ENCODE data around the gene RPH3AL. TPM values are rescaled to one million over a fixed set of nuclear protein-coding genes. Genes with fewer than 3 reads are reported as not detected.

The RPH3AL gene
- total RNA-seq, 4 donors from 2014 or later = 8.6 to 21.0 (median 17.4) TPM

DNA sequence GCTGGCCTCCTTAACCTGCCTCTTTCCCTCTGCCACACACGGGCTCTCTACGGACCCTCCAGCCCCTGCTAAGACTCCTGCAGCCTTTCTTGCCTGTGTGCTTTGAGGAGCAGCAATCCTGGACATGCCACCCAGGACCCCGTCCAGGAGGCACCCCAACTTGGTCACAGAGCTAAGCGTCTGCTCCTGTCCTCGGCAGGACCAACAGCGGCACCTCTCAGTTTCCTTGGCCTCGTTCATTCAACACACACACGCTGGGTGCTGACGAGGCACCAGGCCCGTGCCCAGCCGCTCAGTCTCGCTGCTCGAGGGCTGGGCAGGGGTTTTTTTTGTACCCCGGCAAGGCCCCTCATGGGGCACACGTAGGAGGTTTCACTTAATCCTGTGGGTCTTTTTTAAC is 15.2 kb downstream of the RPH3AL start:
- TF ChIP-seq POLR2A (IDR thresholded peaks at IDR 0.05) (no peak), POLR2AphosphoS5 (IDR thresholded peaks at IDR 0.05) (no peak), EP300 (IDR thresholded peaks at IDR 0.05) (no peak)
- TF ChIP-seq, protein P1, sequence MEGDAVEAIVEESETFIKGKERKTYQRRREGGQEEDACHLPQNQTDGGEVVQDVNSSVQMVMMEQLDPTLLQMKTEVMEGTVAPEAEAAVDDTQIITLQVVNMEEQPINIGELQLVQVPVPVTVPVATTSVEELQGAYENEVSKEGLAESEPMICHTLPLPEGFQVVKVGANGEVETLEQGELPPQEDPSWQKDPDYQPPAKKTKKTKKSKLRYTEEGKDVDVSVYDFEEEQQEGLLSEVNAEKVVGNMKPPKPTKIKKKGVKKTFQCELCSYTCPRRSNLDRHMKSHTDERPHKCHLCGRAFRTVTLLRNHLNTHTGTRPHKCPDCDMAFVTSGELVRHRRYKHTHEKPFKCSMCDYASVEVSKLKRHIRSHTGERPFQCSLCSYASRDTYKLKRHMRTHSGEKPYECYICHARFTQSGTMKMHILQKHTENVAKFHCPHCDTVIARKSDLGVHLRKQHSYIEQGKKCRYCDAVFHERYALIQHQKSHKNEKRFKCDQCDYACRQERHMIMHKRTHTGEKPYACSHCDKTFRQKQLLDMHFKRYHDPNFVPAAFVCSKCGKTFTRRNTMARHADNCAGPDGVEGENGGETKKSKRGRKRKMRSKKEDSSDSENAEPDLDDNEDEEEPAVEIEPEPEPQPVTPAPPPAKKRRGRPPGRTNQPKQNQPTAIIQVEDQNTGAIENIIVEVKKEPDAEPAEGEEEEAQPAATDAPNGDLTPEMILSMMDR (IDR thresholded peaks at IDR 0.05) = no peak
- Histone ChIP-seq H3K9me3 (no peaks in the 10 kb centered on the region), H3K27ac (no peak overlapping the region), H3K27me3 (peaks cover 41% of the 10 kb centered on the region), H3K4me1 (peaks cover 0 to 36% (median 0%) of the 10 kb centered on the region in 3 donors), H3K36me3 (no peaks in the 10 kb centered on the region), H3K4me3 (no peak overlapping the region)
- no peak for ATAC-seq
- 100% methylated on average over 2 of the region's 15 CpGs; no CpG with 5 or more reads in 1 of the 2 donors for WGBS, 2 donors (ENCODE audit: low coverage in 1 of 2)

DNA sequence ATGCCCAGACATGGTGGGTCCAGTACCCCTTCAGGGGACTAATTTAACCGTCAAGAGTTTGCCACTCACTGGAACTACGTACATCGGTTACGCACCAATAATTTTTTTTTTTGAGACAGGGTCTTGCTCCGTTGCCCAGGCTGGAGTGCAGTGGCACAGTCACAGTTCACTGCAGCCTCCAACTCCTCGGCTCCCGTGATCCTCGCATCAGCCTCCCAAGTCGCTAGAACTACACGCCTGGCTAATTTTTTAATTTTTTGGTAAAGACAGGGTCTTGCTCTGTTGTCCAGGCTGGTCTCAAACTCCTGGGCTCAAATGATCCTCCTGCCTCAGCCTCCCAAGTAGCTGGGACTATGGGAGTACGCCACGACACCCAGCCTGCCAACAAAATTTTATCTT is 15.6 kb downstream of the RPH3AL start:
- WGBS, 2 donors (ENCODE audit: low coverage in 1 of 2) = 95 to 100% methylated on average over 3 to 12 of the region's 12 CpGs
- peaks cover 41% of the 10 kb centered on the region for H3K27me3 ChIP-seq
- no peak overlapping the region for H3K27ac ChIP-seq
- H3K4me1 ChIP-seq = peaks cover 0 to 36% (median 0%) of the 10 kb centered on the region in 3 donors
- TF ChIP-seq POLR2AphosphoS5 (IDR thresholded peaks at IDR 0.05) (no peak), EP300 (IDR thresholded peaks at IDR 0.05) (no peak), POLR2A (IDR thresholded peaks at IDR 0.05) (no peak)
- TF ChIP-seq, protein P1 (IDR thresholded peaks at IDR 0.05) = no peak
- ATAC-seq = no peak
- no peak overlapping the region for H3K4me3 ChIP-seq
- no peaks in the 10 kb centered on the region for H3K36me3 ChIP-seq
- H3K9me3 ChIP-seq = no peaks in the 10 kb centered on the region

DNA sequence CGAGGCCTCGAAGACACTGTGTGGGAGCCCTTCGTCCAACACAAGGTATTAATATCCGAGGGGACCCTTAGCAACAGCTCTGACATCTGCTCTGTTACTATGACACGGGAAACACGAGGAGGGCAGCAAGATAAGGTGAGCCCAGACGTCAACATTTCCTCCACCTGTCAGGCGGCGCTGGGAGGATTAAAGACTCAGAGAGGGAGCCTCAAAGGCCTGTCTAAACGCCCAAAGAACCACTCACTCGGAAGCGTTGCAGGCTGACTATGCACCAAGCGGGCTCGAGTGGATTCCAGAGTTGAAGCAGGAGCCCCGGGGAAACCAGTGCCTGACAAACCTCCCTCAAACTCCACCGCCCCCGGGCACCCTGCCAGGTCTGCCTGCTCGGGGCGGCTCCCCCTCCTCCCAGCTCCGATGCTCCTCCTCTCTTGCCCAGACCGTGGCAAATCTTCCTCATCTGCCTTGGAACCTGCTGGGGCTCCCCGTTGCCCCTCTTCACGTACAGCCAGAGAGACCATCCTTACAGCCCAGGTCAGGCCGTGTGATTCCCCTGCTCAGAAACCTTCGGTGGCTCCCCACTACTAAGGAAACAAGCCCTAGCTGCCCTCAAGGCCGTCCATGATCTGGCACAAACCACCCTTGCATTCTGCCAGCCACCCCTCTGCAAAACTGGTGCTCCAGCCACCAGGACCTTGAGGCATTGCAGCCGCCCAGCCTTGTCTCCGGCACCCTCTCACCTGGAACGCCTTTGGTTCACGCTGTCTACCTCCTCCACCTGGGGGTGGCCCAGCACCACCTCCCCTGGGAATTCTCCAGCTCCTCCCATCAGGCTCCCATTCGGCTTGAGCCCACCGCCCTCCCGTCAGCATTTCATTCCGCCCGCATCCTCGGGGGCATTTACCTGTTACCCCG is 16.2 kb downstream of the RPH3AL start:
- Histone ChIP-seq H3K9me3 (no peaks in the 10 kb centered on the region), H3K36me3 (no peaks in the 10 kb centered on the region), H3K27me3 (peaks cover 42% of the 10 kb centered on the region), H3K27ac (peak overlapping the region in 2 of 4 donors; percentile 78 to 85), H3K4me3 (no peak overlapping the region), H3K4me1 (peaks cover 0 to 36% (median 0%) of the 10 kb centered on the region in 3 donors)
- ATAC-seq = no peak
- WGBS, 2 donors (ENCODE audit: low coverage in 1 of 2) = 57 to 75% methylated on average over 10 to 29 of the region's 37 CpGs
- TF ChIP-seq POLR2A (IDR thresholded peaks at IDR 0.05) = no peak
- TF ChIP-seq, protein P1 (IDR thresholded peaks at IDR 0.05) = no peak
- TF ChIP-seq POLR2AphosphoS5 (IDR thresholded peaks at IDR 0.05) = no peak
- TF ChIP-seq EP300 (IDR thresholded peaks at IDR 0.05) = no peak

DNA sequence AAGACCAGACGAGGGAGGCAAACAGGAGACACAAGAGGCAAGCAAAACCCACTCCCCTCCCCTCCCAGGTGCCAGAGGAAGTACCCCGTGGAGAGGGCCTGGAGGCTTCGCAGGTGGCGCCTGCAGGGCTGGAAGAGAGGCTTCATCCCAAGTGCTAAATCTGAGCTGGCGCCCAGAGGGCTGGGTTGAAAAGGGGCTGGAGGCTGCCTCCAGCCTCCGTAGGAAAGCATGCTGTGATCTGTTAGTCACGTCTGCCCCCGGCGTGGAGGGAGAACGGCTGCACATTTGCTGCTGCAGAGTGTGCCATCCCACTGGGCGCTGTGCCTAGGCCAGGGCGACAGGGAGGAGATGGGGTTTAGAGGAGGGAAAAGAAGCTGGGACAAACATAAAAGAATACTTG is 16.9 kb downstream of the RPH3AL start:
- Histone ChIP-seq H3K9me3 (no peaks in the 10 kb centered on the region), H3K4me3 (no peak overlapping the region), H3K36me3 (no peaks in the 10 kb centered on the region), H3K27ac (peak overlapping the region in 2 of 4 donors; percentile 78 to 85), H3K27me3 (peaks cover 46% of the 10 kb centered on the region), H3K4me1 (peaks cover 0 to 36% (median 0%) of the 10 kb centered on the region in 3 donors)
- ATAC-seq = no peak
- no peak for TF ChIP-seq POLR2A (IDR thresholded peaks at IDR 0.05)
- no peak for TF ChIP-seq EP300 (IDR thresholded peaks at IDR 0.05)
- TF ChIP-seq, protein P1 (IDR thresholded peaks at IDR 0.05) = no peak
- TF ChIP-seq POLR2AphosphoS5 (IDR thresholded peaks at IDR 0.05) = no peak
- 56% methylated on average over 5 of the region's 12 CpGs; no CpG with 5 or more reads in 1 of the 2 donors for WGBS, 2 donors (ENCODE audit: low coverage in 1 of 2)

Measured in gastroesophageal sphincter (tissue), 4 donors.